ENCODE results near the gene GM2A. TPM values are rescaled to one million over a fixed set of nuclear protein-coding genes. Genes with fewer than 3 reads are reported as not detected.

GM2A gene
- total and polyA plus RNA-seq, 2 of the 13 experiments (the other 11 are each of a cell fraction or from before 2014, with no cell fraction given): 14.6 to 29.6 TPM

DNA sequence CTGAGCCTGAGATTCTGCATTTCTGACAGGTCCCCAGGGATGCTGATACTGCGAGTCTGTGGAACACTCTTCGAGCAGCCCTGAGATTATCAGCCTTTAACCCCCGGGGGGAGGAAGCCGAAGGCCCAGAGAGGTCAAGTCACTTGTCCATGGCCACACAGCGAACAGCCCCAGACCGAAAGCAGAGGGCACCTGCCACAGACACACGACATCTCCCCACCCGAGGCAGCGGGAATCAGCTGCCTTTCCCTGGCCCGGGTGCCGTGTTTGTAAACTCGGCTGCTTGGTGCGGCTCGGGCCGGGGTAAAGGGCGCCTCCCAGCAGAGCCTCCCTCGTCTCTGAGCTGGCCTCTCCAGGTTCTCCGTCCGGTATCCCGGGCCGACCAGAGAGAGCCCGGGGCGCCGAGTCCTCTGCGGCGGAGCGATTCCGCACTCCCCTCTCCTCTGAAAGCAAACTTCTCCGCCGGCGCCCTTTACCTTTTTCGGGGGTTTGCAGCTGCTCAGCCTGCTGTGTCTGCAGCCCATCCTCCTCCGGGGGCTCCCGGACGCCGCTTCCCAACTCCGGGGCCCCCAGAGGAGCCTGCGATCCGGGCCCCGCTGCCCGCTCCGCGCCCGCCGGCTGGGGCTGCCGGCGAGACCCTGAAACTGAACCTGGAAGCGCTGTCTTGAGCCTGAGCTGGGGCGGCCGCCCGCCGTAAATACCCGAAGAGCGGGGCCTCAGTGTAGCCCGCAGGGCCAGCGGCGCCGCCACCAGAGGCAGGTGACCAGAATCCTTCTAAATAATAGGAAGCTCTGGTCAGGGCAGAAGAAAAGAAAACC is 29.3 kb upstream of the GM2A start, which contains the start of gene CCDC69 (continued):
- TF ChIP-seq, protein P1, sequence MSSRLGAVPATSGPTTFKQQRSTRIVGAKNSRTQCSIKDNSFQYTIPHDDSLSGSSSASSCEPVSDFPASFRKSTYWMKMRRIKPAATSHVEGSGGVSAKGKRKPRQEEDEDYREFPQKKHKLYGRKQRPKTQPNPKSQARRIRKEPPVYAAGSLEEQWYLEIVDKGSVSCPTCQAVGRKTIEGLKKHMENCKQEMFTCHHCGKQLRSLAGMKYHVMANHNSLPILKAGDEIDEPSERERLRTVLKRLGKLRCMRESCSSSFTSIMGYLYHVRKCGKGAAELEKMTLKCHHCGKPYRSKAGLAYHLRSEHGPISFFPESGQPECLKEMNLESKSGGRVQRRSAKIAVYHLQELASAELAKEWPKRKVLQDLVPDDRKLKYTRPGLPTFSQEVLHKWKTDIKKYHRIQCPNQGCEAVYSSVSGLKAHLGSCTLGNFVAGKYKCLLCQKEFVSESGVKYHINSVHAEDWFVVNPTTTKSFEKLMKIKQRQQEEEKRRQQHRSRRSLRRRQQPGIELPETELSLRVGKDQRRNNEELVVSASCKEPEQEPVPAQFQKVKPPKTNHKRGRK (CRISPR knock-in tag; IDR thresholded peaks at IDR 0.05): no peak
- TF ChIP-seq KAT7 (CRISPR knock-in tag; IDR thresholded peaks at IDR 0.05; ENCODE audit: borderline replicate concordance) (no peak), ZNF782 (CRISPR knock-in tag; IDR thresholded peaks at IDR 0.05; ENCODE audit: borderline replicate concordance) (peak; percentile 63; the same call in 1 of the 2 replicates), TCF7L2 (IDR thresholded peaks at IDR 0.05; ENCODE audit: low read depth, low read length) (no peak), KDM6A (CRISPR knock-in tag; IDR thresholded peaks at IDR 0.05; ENCODE audit: low read depth) (no peak), AGO2 (optimal IDR thresholded peaks at IDR 0.05; ENCODE audit: low read depth, low read length) (peak; percentile 27), ESRRA (CRISPR knock-in tag; IDR thresholded peaks at IDR 0.05; ENCODE audit: low read depth) (peak; percentile 32; the same call in 1 of the 2 replicates), GTF2F1 (IDR thresholded peaks at IDR 0.05; ENCODE audit: low read length) (no peak), NR2F1 (CRISPR knock-in tag; IDR thresholded peaks at IDR 0.05) (no peak), ZNF766 (CRISPR knock-in tag; IDR thresholded peaks at IDR 0.05; ENCODE audit: borderline replicate concordance) (peak; percentile 62; the same call in 1 of the 2 replicates), ZNF207 (IDR thresholded peaks at IDR 0.05; ENCODE audit: borderline replicate concordance) (no peak), ZNF441 (CRISPR knock-in tag; IDR thresholded peaks at IDR 0.05; ENCODE audit: borderline replicate concordance) (no peak), HOXA7 (CRISPR knock-in tag; IDR thresholded peaks at IDR 0.05) (no peak), XRCC5 (optimal IDR thresholded peaks at IDR 0.05; ENCODE audit: low read length) (peak; percentile 77)
- TF ChIP-seq, protein P2, sequence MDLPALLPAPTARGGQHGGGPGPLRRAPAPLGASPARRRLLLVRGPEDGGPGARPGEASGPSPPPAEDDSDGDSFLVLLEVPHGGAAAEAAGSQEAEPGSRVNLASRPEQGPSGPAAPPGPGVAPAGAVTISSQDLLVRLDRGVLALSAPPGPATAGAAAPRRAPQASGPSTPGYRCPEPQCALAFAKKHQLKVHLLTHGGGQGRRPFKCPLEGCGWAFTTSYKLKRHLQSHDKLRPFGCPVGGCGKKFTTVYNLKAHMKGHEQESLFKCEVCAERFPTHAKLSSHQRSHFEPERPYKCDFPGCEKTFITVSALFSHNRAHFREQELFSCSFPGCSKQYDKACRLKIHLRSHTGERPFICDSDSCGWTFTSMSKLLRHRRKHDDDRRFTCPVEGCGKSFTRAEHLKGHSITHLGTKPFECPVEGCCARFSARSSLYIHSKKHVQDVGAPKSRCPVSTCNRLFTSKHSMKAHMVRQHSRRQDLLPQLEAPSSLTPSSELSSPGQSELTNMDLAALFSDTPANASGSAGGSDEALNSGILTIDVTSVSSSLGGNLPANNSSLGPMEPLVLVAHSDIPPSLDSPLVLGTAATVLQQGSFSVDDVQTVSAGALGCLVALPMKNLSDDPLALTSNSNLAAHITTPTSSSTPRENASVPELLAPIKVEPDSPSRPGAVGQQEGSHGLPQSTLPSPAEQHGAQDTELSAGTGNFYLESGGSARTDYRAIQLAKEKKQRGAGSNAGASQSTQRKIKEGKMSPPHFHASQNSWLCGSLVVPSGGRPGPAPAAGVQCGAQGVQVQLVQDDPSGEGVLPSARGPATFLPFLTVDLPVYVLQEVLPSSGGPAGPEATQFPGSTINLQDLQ (CRISPR knock-in tag; IDR thresholded peaks at IDR 0.05): no peak
- TF ChIP-seq, protein P3, sequence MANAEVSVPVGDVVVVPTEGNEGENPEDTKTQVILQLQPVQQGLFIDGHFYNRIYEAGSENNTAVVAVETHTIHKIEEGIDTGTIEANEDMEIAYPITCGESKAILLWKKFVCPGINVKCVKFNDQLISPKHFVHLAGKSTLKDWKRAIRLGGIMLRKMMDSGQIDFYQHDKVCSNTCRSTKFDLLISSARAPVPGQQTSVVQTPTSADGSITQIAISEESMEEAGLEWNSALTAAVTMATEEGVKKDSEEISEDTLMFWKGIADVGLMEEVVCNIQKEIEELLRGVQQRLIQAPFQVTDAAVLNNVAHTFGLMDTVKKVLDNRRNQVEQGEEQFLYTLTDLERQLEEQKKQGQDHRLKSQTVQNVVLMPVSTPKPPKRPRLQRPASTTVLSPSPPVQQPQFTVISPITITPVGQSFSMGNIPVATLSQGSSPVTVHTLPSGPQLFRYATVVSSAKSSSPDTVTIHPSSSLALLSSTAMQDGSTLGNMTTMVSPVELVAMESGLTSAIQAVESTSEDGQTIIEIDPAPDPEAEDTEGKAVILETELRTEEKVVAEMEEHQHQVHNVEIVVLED (CRISPR knock-in tag; IDR thresholded peaks at IDR 0.05; ENCODE audit: borderline replicate concordance): peak; percentile 42; the same call in 1 of the 2 replicates
- TF ChIP-seq, protein P4, sequence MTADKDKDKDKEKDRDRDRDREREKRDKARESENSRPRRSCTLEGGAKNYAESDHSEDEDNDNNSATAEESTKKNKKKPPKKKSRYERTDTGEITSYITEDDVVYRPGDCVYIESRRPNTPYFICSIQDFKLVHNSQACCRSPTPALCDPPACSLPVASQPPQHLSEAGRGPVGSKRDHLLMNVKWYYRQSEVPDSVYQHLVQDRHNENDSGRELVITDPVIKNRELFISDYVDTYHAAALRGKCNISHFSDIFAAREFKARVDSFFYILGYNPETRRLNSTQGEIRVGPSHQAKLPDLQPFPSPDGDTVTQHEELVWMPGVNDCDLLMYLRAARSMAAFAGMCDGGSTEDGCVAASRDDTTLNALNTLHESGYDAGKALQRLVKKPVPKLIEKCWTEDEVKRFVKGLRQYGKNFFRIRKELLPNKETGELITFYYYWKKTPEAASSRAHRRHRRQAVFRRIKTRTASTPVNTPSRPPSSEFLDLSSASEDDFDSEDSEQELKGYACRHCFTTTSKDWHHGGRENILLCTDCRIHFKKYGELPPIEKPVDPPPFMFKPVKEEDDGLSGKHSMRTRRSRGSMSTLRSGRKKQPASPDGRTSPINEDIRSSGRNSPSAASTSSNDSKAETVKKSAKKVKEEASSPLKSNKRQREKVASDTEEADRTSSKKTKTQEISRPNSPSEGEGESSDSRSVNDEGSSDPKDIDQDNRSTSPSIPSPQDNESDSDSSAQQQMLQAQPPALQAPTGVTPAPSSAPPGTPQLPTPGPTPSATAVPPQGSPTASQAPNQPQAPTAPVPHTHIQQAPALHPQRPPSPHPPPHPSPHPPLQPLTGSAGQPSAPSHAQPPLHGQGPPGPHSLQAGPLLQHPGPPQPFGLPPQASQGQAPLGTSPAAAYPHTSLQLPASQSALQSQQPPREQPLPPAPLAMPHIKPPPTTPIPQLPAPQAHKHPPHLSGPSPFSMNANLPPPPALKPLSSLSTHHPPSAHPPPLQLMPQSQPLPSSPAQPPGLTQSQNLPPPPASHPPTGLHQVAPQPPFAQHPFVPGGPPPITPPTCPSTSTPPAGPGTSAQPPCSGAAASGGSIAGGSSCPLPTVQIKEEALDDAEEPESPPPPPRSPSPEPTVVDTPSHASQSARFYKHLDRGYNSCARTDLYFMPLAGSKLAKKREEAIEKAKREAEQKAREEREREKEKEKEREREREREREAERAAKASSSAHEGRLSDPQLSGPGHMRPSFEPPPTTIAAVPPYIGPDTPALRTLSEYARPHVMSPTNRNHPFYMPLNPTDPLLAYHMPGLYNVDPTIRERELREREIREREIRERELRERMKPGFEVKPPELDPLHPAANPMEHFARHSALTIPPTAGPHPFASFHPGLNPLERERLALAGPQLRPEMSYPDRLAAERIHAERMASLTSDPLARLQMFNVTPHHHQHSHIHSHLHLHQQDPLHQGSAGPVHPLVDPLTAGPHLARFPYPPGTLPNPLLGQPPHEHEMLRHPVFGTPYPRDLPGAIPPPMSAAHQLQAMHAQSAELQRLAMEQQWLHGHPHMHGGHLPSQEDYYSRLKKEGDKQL (CRISPR knock-in tag; IDR thresholded peaks at IDR 0.05; ENCODE audit: low read depth): no peak
